ENCODE data around the gene RASGEF1C.
"Not testable (repeated sequence)": the region's sequence is repeated elsewhere in the genome, so short reads cannot be mapped to it uniquely, and the experiment has no call there.

RASGEF1C gene

GRCh38 chr5:180211761-180212035 is 2.7 kb upstream of the RASGEF1C start:
- DNase-seq (ENCODE audit: low read depth, low spot score), result no peak

GRCh38 chr5:180210961-180211760 is 2.1 kb upstream of the RASGEF1C start:
- no peak for DNase-seq (ENCODE audit: low read depth, low spot score)

- DNase-seq (ENCODE audit: low read depth, low spot score), result not testable (repeated sequence)
Measured at GRCh38 chr5:180210077-180210476, 1.1 kb upstream of the RASGEF1C start.

GRCh38 chr5:180208435-180209081 is 453 bp downstream of the RASGEF1C start:
- DNase-seq (ENCODE audit: low read depth, low spot score), result no peak

GRCh38 chr5:180208038-180208434 is 975 bp downstream of the RASGEF1C start:
- DNase-seq (ENCODE audit: low read depth, low spot score), result no peak

- no peak for DNase-seq (ENCODE audit: low read depth, low spot score)
Measured at GRCh38 chr5:180207593-180207992, 1.4 kb downstream of the RASGEF1C start.

GRCh38 chr5:180206993-180207392 is 2.0 kb downstream of the RASGEF1C start:
- DNase-seq (ENCODE audit: low read depth, low spot score), result no peak

- DNase-seq (ENCODE audit: low read depth, low spot score), result no peak
Measured at GRCh38 chr5:180205916-180206315, 3.1 kb downstream of the RASGEF1C start.

- no peak for DNase-seq (ENCODE audit: low read depth, low spot score)
Measured at GRCh38 chr5:180204276-180204819, 4.7 kb downstream of the RASGEF1C start.

GRCh38 chr5:180202939-180203573 is 6.0 kb downstream of the RASGEF1C start:
- DNase-seq (ENCODE audit: low read depth, low spot score), result no peak

- DNase-seq (ENCODE audit: low read depth, low spot score), result no peak
Measured at GRCh38 chr5:180201051-180201987, 7.7 kb downstream of the RASGEF1C start.

- no peak for DNase-seq (ENCODE audit: low read depth, low spot score)
Measured at GRCh38 chr5:180199390-180199789, 9.6 kb downstream of the RASGEF1C start.

- DNase-seq (ENCODE audit: low read depth, low spot score), result no peak
Measured at GRCh38 chr5:180198208-180198607, 10.8 kb downstream of the RASGEF1C start.

GRCh38 chr5:180197016-180197702 is 11.9 kb downstream of the RASGEF1C start:
- no peak for DNase-seq (ENCODE audit: low read depth, low spot score)

- DNase-seq (ENCODE audit: low read depth, low spot score), result no peak
Measured at GRCh38 chr5:180194410-180195345, 14.3 kb downstream of the RASGEF1C start.

- no peak for DNase-seq (ENCODE audit: low read depth, low spot score)
Measured at GRCh38 chr5:180193749-180194375, 15.1 kb downstream of the RASGEF1C start.

- no peak for DNase-seq (ENCODE audit: low read depth, low spot score)
Measured at GRCh38 chr5:180191716-180192115, 17.3 kb downstream of the RASGEF1C start.

GRCh38 chr5:180187767-180188166 is 21.2 kb downstream of the RASGEF1C start:
- DNase-seq (ENCODE audit: low read depth, low spot score), result no peak

GRCh38 chr5:180180846-180181245 is 28.2 kb downstream of the RASGEF1C start:
- no peak for DNase-seq (ENCODE audit: low read depth, low spot score)

All from smooth muscle cell of the brain vasculature (primary cell).